ENCODE measurements around the gene DUOXA1.

The DUOXA1 gene

DNA sequence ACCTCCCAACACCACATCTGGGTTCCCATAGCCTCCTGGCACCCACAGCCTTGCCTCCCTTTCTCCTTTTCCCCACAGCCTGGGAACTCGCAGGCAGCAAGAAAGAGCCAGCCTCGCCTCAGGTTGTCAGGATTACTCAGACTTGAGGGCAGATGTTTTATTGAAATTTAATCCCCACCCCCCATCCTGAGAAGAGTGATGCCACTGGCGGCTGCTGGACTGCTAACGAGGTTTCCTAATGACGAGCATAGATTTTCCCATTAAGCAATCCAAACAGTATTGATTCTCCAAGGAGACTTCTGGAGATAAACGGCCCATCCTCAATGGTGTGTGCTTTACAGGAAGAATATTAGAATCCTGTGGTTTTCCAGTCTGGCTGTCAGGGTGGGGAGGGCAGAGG, 44.4 kb upstream of the DUOXA1 start:
- Histone ChIP-seq H3K27ac (replicated peaks) (no peak overlapping the region), H3K27me3 (ENCODE audit: insufficient read depth, poor library complexity, severe bottlenecking) (no peaks in the 10 kb centered on the region), H3K4me3 (replicated peaks; ENCODE audit: insufficient read depth, low read length) (no peak overlapping the region)
- no peak for DNase-seq (ENCODE audit: low read depth in 1 of 2, low spot score in 1 of 2)
- TF ChIP-seq, protein P1, sequence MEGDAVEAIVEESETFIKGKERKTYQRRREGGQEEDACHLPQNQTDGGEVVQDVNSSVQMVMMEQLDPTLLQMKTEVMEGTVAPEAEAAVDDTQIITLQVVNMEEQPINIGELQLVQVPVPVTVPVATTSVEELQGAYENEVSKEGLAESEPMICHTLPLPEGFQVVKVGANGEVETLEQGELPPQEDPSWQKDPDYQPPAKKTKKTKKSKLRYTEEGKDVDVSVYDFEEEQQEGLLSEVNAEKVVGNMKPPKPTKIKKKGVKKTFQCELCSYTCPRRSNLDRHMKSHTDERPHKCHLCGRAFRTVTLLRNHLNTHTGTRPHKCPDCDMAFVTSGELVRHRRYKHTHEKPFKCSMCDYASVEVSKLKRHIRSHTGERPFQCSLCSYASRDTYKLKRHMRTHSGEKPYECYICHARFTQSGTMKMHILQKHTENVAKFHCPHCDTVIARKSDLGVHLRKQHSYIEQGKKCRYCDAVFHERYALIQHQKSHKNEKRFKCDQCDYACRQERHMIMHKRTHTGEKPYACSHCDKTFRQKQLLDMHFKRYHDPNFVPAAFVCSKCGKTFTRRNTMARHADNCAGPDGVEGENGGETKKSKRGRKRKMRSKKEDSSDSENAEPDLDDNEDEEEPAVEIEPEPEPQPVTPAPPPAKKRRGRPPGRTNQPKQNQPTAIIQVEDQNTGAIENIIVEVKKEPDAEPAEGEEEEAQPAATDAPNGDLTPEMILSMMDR (IDR thresholded peaks at IDR 0.05; ENCODE audit: insufficient read depth, low read length): no peak

DNA sequence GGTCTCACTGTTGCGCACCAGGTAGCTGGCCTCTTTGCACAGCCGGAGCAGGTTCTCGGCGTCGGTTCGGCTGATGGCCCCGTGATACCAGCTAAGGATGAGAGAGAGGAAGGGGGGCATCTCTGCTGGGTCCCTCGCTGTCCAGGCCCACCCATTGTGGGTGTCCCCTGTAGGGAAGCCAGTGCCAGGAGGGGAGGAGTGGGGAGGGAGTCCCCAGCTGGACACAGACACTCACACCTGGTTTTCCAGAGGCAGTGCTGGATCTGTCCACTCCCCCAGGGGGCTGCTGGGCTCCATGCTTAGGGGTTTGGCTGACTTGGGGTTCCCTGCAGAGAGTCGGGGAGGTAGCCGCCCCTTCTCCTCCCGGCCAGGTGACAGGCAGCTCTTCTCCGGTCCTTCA, 42.2 kb upstream of the DUOXA1 start:
- no peak overlapping the region for H3K27ac ChIP-seq (replicated peaks)
- TF ChIP-seq POLR2AphosphoS5 (IDR thresholded peaks at IDR 0.05; ENCODE audit: low read depth) (no peak), SPI1 (IDR thresholded peaks at IDR 0.05; ENCODE audit: borderline replicate concordance, low read depth) (no peak), GABPA (IDR thresholded peaks at IDR 0.05; ENCODE audit: low read depth) (no peak)
- TF ChIP-seq, protein P1 (IDR thresholded peaks at IDR 0.05; ENCODE audit: insufficient read depth, low read length): no peak
- TF ChIP-seq, protein P2, sequence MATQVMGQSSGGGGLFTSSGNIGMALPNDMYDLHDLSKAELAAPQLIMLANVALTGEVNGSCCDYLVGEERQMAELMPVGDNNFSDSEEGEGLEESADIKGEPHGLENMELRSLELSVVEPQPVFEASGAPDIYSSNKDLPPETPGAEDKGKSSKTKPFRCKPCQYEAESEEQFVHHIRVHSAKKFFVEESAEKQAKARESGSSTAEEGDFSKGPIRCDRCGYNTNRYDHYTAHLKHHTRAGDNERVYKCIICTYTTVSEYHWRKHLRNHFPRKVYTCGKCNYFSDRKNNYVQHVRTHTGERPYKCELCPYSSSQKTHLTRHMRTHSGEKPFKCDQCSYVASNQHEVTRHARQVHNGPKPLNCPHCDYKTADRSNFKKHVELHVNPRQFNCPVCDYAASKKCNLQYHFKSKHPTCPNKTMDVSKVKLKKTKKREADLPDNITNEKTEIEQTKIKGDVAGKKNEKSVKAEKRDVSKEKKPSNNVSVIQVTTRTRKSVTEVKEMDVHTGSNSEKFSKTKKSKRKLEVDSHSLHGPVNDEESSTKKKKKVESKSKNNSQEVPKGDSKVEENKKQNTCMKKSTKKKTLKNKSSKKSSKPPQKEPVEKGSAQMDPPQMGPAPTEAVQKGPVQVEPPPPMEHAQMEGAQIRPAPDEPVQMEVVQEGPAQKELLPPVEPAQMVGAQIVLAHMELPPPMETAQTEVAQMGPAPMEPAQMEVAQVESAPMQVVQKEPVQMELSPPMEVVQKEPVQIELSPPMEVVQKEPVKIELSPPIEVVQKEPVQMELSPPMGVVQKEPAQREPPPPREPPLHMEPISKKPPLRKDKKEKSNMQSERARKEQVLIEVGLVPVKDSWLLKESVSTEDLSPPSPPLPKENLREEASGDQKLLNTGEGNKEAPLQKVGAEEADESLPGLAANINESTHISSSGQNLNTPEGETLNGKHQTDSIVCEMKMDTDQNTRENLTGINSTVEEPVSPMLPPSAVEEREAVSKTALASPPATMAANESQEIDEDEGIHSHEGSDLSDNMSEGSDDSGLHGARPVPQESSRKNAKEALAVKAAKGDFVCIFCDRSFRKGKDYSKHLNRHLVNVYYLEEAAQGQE (IDR thresholded peaks at IDR 0.05; ENCODE audit: insufficient replicate concordance, low read depth): no peak
- DNase-seq (ENCODE audit: low read depth in 1 of 2, low spot score in 1 of 2): no peak
- H3K27me3 ChIP-seq (ENCODE audit: insufficient read depth, poor library complexity, severe bottlenecking): no peaks in the 10 kb centered on the region
- H3K4me3 ChIP-seq (replicated peaks; ENCODE audit: insufficient read depth, low read length): no peak overlapping the region

DNA sequence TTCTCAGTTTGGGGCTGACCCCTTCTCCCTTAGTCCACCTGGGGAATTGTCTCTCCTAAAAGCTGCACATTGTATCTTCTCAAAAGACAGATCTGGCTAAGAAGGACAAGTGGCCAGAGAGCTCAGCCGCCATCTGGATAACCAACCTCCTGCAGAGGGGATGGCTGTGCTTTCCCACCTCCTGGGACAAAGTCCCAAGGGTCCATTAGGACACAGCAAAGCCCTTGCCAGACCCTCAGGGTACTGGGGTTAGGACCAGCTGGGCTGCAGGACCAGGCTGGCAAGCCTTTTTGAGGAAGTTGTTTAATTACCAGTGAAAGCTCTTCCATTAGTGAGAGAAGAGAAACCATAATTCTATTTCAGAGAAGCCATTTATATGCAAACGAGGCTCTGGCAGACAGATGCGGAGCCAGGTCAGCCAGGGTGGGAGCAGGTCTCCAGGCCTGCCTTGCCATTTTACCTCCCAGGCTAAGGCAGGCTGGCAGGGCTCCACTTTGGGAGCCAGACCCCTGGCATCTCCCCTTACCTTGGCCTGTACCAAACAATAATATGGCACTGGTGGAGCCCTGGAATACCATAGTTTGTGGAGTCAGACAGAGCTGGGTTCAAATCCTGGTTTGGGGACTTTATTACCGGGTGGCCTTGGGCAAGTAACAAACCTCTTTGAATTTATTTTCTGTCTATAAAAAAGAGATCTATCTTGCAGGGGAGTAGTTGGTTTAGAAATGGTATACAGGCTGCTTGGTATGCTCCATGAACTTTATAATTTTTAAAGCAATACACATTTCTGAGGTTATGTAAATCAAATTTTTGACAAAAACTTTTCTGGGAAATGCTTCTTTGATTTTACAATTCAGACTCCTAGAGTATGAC, 40.2 kb upstream of the DUOXA1 start:
- no peak for TF ChIP-seq GABPA (IDR thresholded peaks at IDR 0.05; ENCODE audit: low read depth)
- TF ChIP-seq, protein P2 (IDR thresholded peaks at IDR 0.05; ENCODE audit: insufficient replicate concordance, low read depth): no peak
- TF ChIP-seq POLR2AphosphoS5 (IDR thresholded peaks at IDR 0.05; ENCODE audit: low read depth): no peak
- TF ChIP-seq, protein P1 (IDR thresholded peaks at IDR 0.05; ENCODE audit: insufficient read depth, low read length): no peak
- H3K27me3 ChIP-seq (ENCODE audit: insufficient read depth, poor library complexity, severe bottlenecking): no peaks in the 10 kb centered on the region
- no peak overlapping the region for H3K4me3 ChIP-seq (replicated peaks; ENCODE audit: insufficient read depth, low read length)
- no peak overlapping the region for H3K27ac ChIP-seq (replicated peaks)
- DNase-seq (ENCODE audit: low read depth in 1 of 2, low spot score in 1 of 2): no peak
